Stimulated activated CD4-positive, alpha-beta T cell treated with anti-CD3 and anti-CD28 coated beads, Interleukin-4, amount 100 ng/mL, for 4 hours (primary cell): ENCODE data around the gene FYCO1.

Experiments
- DNase-seq, 2 experiments: peaks; one replicate each; pipeline ENCODE4 v3.0.0-alpha.2; 2020

FYCO1 gene

GRCh38 chr3:45939341-45939771, 56.3 kb downstream of the FYCO1 start:
- DNase-seq: no peak

- peak; percentile 77 to 81 for DNase-seq
These were observed 56.8 kb downstream of the FYCO1 start for GRCh38 chr3:45938864-45939263.

GRCh38 chr3:45938043-45938435, 57.6 kb downstream of the FYCO1 start:
- DNase-seq: no peak

GRCh38 chr3:45937206-45938042, 58.2 kb downstream of the FYCO1 start:
- DNase-seq: no peak

GRCh38 chr3:45936261-45936660, 59.4 kb downstream of the FYCO1 start:
- DNase-seq: no peak

GRCh38 chr3:45933591-45933990, 62.0 kb downstream of the FYCO1 start:
- DNase-seq: no peak

GRCh38 chr3:45932112-45932511, 63.5 kb downstream of the FYCO1 start:
- no peak for DNase-seq

- no peak for DNase-seq
These were observed 64.1 kb downstream of the FYCO1 start for GRCh38 chr3:45931496-45931895.

GRCh38 chr3:45929042-45929679, 66.5 kb downstream of the FYCO1 start:
- DNase-seq: peak; percentile 48 to 63

- no peak for DNase-seq
These were observed 67.7 kb downstream of the FYCO1 start for GRCh38 chr3:45927881-45928280.

- no peak for DNase-seq
These were observed 71.9 kb downstream of the FYCO1 start for GRCh38 chr3:45923755-45924154.

GRCh38 chr3:45922950-45923590, 72.6 kb downstream of the FYCO1 start:
- DNase-seq: no peak

GRCh38 chr3:45922039-45922326, 73.6 kb downstream of the FYCO1 start:
- DNase-seq: no peak

GRCh38 chr3:45921158-45922038, 74.2 kb downstream of the FYCO1 start:
- no peak for DNase-seq

- DNase-seq: no peak
These were observed 78.3 kb downstream of the FYCO1 start for GRCh38 chr3:45917146-45917898.

- peak; percentile 68 to 85 for DNase-seq
These were observed 79.9 kb downstream of the FYCO1 start for GRCh38 chr3:45915518-45916231.

GRCh38 chr3:45915059-45915439, 80.6 kb downstream of the FYCO1 start:
- DNase-seq: no peak

- DNase-seq: no peak
These were observed 81.1 kb downstream of the FYCO1 start for GRCh38 chr3:45914362-45915058.

- no peak for DNase-seq
These were observed 83.2 kb downstream of the FYCO1 start for GRCh38 chr3:45912435-45912834.

GRCh38 chr3:45911511-45912226, 84.0 kb downstream of the FYCO1 start:
- DNase-seq: no peak
